ENCODE results near the gene KLHL21. TPM values are rescaled to one million over a fixed set of nuclear protein-coding genes. Genes with fewer than 3 reads are reported as not detected.
A peak's percentile ranks its signal among the peaks of the same experiment; 100 is the strongest.

Gene KLHL21
- total RNA-seq, 1 experiment from 2014 or later: 17.6 TPM

DNA sequence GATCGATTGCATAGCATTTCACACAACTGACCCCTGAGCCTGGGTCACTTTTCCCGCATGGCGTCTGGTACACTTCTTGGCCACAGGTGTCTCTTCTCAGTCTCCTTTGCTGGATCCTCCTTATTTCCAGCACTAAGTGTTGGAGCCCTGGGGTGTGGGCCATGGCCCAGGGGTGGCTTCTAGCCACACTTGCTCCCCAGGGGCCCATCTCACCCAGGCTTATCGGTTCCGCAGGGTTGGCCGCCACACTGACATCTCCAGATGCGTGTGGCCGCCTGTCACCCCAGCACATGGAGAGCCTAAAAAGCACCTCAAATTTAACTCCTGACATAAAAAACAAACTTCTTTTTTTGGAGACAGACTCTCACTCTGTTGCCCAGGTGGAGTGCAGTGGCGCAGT is 24.4 kb upstream of the KLHL21 start (continued):
- TF ChIP-seq ERG (CRISPR knock-in tag; IDR thresholded peaks at IDR 0.05) (no peak), AFF4 (CRISPR knock-in tag; IDR thresholded peaks at IDR 0.05; ENCODE audit: borderline replicate concordance) (no peak), ZNF671 (CRISPR knock-in tag; IDR thresholded peaks at IDR 0.05) (no peak), RELA (CRISPR knock-in tag; IDR thresholded peaks at IDR 0.05; ENCODE audit: borderline replicate concordance) (no peak), HMGA2 (CRISPR knock-in tag; IDR thresholded peaks at IDR 0.05) (no peak)
- TF ChIP-seq, protein P1, sequence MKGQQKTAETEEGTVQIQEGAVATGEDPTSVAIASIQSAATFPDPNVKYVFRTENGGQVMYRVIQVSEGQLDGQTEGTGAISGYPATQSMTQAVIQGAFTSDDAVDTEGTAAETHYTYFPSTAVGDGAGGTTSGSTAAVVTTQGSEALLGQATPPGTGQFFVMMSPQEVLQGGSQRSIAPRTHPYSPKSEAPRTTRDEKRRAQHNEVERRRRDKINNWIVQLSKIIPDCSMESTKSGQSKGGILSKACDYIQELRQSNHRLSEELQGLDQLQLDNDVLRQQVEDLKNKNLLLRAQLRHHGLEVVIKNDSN (CRISPR knock-in tag; IDR thresholded peaks at IDR 0.05): no peak

GRCh38 chr1:6625584-6626149 is 23.0 kb upstream of the KLHL21 start:
- ChIA-PET POLR2A (interaction anchor here (1.1 kb wide), 1 partner anchor 21 kb away, joined by 3 read pairs; no protein-coding TSS in a partner anchor), CTCF (interaction anchor here (0.7 to 2.5 kb wide), 5 partner anchors 9 to 770 kb away, joined by 3 to 8 read pairs (median 8); no protein-coding TSS in a partner anchor)
- Mint-ChIP-seq H3K4me3 (peak overlapping the region; percentile 89), H3K36me3 (peaks cover 44% of the 10 kb centered on the region), H3K27me3 (ENCODE audit: low read depth) (no peaks in the 10 kb centered on the region; the same call in 1 of the 2 replicates), H3K4me1 (peaks cover 14% of the 10 kb centered on the region), H3K9me3 (no peaks in the 10 kb centered on the region), H3K27ac (peak overlapping the region; percentile 41; the same call in 1 of the 2 replicates)
- TF ChIP-seq FOXP1 (CRISPR knock-in tag; IDR thresholded peaks at IDR 0.05; ENCODE audit: borderline replicate concordance): 0 out of 2 replicates have a peak, but pooled peaks have one; percentile 5
- no peak for TF ChIP-seq ZNF671 (CRISPR knock-in tag; IDR thresholded peaks at IDR 0.05)
- no peak for ATAC-seq
- no peak for DNase-seq (ENCODE audit: low spot score)

DNA sequence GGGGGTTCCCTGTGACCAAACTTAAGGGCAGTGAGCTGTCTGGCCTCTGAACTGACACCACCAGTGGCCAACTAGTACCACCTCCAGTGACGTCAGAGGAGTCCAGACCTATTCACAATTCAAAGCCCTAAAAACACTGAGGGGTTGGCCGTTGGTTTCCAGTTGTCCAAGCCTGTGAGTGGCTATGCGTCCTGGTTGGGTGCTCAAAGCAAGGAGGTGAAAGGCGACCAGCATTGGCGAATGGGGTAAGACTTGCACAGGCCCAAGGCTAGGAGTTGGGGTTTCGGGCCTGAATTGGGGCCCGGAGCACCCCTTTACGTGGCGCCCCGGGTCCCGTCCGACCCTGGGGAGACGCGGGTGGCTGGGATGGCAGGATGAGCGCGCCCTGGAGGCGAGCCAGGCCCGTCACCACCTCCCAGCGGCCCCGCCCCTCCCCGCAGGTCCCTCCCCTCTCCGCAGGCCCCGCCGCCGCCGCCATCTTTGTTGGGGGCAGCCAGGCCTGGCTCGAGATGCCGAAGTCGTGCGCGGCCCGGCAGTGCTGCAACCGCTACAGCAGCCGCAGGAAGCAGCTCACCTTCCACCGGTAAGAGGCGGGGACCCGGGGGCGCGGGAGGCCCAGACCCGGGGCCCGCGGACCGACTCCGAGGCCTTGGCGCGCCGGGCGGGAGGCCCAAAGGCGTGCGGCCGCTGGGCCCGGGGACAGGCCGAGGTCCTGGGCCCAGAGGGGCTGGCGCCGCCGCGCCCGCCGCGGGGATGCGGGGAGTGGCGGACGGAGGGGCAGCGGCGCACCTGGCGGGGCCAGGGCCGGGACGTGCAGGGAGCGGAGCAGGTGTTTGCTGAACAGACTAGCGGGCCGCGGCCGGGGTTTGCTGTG is 22.3 kb upstream of the KLHL21 start, which contains the start of gene THAP3:
Gene THAP3, plus strand, starts transcription at position 159 of the 874 bp plus-strand sequence. Its CDS starts 351 bp downstream, at position 510.
- ChIA-PET POLR2A (interaction anchor here (0.7 to 1.3 kb wide), 4 partner anchors 20 to 23 kb away, joined by 3 to 4 read pairs (median 4); partner anchors contain the start of gene KLHL21), CTCF (interaction anchor here (0.7 to 2.5 kb wide), 8 partner anchors 8 to 771 kb away, joined by 3 to 8 read pairs (median 6); partner anchors contain the start of gene NOL9)
- Mint-ChIP-seq H3K4me3 (peak within 1 kb of the TSS; percentile 89), H3K27ac (peak within 1 kb of the TSS; percentile 98), H3K4me1 (peaks cover 14% of the 10 kb centered on the region), H3K36me3 (peaks cover 46% of the 10 kb centered on the region), H3K27me3 (ENCODE audit: low read depth) (no peaks in the 10 kb centered on the region; the same call in 1 of the 2 replicates), H3K9me3 (no peaks in the 10 kb centered on the region)
- DNase-seq (ENCODE audit: low spot score) (peak; percentile 90), ATAC-seq (peak; percentile 93)
- TF ChIP-seq, protein P2, sequence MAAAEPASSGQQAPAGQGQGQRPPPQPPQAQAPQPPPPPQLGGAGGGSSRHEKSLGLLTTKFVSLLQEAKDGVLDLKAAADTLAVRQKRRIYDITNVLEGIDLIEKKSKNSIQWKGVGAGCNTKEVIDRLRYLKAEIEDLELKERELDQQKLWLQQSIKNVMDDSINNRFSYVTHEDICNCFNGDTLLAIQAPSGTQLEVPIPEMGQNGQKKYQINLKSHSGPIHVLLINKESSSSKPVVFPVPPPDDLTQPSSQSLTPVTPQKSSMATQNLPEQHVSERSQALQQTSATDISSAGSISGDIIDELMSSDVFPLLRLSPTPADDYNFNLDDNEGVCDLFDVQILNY (CRISPR knock-in tag; IDR thresholded peaks at IDR 0.05): 0 out of 2 replicates have a peak, but pooled peaks have one; percentile 54
- TF ChIP-seq ERG (CRISPR knock-in tag; IDR thresholded peaks at IDR 0.05) (no peak), NFE2L1 (CRISPR knock-in tag; IDR thresholded peaks at IDR 0.05) (no peak), AR (CRISPR knock-in tag; IDR thresholded peaks at IDR 0.05) (no peak), NFYB (CRISPR knock-in tag; conservative IDR thresholded peaks at IDR 0.05; ENCODE audit: low read depth) (0 out of 2 replicates have a peak, but pooled peaks have one; percentile 13), FOXK1 (CRISPR knock-in tag; IDR thresholded peaks at IDR 0.05) (0 out of 2 replicates have a peak, but pooled peaks have one; percentile 27)
- TF ChIP-seq, protein P3, sequence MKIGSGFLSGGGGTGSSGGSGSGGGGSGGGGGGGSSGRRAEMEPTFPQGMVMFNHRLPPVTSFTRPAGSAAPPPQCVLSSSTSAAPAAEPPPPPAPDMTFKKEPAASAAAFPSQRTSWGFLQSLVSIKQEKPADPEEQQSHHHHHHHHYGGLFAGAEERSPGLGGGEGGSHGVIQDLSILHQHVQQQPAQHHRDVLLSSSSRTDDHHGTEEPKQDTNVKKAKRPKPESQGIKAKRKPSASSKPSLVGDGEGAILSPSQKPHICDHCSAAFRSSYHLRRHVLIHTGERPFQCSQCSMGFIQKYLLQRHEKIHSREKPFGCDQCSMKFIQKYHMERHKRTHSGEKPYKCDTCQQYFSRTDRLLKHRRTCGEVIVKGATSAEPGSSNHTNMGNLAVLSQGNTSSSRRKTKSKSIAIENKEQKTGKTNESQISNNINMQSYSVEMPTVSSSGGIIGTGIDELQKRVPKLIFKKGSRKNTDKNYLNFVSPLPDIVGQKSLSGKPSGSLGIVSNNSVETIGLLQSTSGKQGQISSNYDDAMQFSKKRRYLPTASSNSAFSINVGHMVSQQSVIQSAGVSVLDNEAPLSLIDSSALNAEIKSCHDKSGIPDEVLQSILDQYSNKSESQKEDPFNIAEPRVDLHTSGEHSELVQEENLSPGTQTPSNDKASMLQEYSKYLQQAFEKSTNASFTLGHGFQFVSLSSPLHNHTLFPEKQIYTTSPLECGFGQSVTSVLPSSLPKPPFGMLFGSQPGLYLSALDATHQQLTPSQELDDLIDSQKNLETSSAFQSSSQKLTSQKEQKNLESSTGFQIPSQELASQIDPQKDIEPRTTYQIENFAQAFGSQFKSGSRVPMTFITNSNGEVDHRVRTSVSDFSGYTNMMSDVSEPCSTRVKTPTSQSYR (CRISPR knock-in tag; IDR thresholded peaks at IDR 0.05): no peak

All from WTC11 (cell line).